Prostate gland (tissue), 2 donors: ENCODE measurements around the gene CLSTN3.

Experiments
- CTCF ChIP-seq, 4 experiments: fragments of 200-600 bp in 2 of 4; fragments of 450-650 bp in 2 of 4; sonication (generic) in 2 of 4; IDR thresholded peaks; 1 replicate in 3 of 4; 2 replicates in 1 of 4; pipeline ENCODE4 v1.5.1; 2016 to 2019; ENCODE audit warnings: antibody characterized with exemption in 4 of 4, mild to moderate bottlenecking in 2 of 4, moderate library complexity in 2 of 4
- POLR2A ChIP-seq: fragments of 450-650 bp; IDR thresholded peaks from one replicate; pipeline ENCODE4 v1.6.1; 2016; ENCODE audit warnings: antibody characterized with exemption, mild to moderate bottlenecking
- POLR2AphosphoS5 ChIP-seq: sonication (generic); formaldehyde crosslinking; IDR thresholded peaks from one replicate; pipeline ENCODE4 v1.6.1; 2017; ENCODE audit warnings: antibody characterized with exemption

GRCh38 chr12:7122811-7123769 lies 7.1 kb upstream of the CLSTN3 start:
- TF ChIP-seq CTCF (IDR thresholded peaks at IDR 0.05) (no peak), POLR2A (no peak), POLR2AphosphoS5 (no peak)
